ENCODE data around the gene TNXB.
"Not testable (repeated sequence)": the region's sequence is repeated elsewhere in the genome, so short reads cannot be mapped to it uniquely, and the experiment has no call there.

The TNXB gene

DNA sequence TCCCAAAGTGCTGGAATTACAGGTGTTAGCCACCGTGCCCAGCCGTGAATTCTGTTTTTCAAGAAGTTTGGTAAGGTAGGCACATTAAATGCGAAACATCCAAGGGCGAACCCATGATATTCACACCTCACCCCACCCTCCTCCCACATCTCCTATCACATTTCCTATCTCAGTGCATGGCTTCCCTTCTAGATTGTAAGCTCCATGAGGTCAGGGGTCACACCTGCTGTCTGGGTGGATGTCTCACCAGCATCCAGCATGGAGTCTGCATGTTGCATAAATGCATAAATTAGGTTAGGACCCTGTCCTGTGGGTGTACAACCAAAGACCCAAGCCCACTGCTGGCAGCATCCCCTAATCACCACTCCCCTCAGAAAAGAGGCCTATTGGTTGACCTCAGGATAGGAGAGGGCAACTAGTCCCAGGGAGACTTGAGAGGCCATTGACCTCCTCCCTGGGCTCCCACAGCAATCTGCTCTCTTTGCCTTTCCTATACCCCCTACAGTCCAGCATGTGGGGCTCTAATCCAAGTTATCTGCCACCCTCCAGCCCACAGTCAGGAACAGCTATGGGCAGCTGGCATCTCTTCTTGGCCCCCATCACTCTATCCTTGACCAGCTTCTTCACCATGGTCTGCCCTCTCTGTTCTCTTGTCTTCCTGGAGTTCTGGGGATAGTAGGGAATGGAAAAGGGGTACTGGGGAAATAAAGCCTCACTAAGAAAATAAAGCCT, 38.4 kb upstream of the TNXB start:
- no peak for DNase-seq (ENCODE audit: low read depth)
- H3K4me3 ChIP-seq (ENCODE audit: low read depth, low read length), result no peak overlapping the region
- TF ChIP-seq, protein P1, sequence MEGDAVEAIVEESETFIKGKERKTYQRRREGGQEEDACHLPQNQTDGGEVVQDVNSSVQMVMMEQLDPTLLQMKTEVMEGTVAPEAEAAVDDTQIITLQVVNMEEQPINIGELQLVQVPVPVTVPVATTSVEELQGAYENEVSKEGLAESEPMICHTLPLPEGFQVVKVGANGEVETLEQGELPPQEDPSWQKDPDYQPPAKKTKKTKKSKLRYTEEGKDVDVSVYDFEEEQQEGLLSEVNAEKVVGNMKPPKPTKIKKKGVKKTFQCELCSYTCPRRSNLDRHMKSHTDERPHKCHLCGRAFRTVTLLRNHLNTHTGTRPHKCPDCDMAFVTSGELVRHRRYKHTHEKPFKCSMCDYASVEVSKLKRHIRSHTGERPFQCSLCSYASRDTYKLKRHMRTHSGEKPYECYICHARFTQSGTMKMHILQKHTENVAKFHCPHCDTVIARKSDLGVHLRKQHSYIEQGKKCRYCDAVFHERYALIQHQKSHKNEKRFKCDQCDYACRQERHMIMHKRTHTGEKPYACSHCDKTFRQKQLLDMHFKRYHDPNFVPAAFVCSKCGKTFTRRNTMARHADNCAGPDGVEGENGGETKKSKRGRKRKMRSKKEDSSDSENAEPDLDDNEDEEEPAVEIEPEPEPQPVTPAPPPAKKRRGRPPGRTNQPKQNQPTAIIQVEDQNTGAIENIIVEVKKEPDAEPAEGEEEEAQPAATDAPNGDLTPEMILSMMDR (IDR thresholded peaks at IDR 0.05; ENCODE audit: low read depth, low read length, missing control alignments), result peak; percentile 15

DNA sequence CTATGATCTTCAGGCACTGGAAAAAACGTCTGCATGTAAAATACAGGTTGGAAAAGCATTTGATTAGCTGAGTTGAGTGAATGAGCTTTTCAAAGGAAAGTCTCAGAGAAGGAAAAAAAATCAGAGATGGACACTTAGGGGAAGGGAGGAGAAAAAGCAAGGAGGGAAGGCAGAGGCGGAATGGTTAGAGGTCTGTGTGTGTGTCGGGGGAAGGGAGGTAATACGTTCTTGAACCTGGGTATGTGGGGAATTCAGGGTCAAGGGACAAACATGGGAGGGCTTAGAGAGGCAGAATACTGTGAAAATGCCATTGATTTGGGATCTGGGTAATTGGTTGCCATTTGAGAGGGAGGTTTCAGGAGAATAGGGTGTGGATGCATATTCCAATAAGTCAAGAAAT, 37.5 kb upstream of the TNXB start:
- TF ChIP-seq, protein P1 (IDR thresholded peaks at IDR 0.05; ENCODE audit: low read depth, low read length, missing control alignments), result no peak
- no peak overlapping the region for H3K4me3 ChIP-seq (ENCODE audit: low read depth, low read length)
- DNase-seq (ENCODE audit: low read depth), result no peak

DNA sequence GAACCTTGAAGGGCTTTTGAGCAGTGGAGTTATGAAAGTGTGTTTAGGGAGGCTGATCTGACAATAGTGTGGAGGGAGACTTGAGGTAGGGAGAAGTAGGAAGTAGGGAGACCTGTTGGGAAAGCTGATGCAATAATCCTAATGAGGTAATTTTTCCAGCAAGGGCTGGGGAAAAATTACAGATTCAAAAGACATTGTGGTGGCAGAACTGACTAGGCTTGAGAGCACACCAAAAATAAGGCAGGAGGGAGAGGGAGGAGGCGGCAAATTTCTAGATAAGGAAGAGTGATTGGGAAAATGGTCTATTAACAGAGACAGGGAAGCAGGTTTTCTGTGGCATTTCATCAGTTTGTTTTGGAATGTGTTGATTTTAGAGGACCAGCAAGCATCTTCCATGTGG, 37.1 kb upstream of the TNXB start:
- no peak overlapping the region for H3K4me3 ChIP-seq (ENCODE audit: low read depth, low read length)
- DNase-seq (ENCODE audit: low read depth), result no peak
- TF ChIP-seq, protein P1 (IDR thresholded peaks at IDR 0.05; ENCODE audit: low read depth, low read length, missing control alignments), result no peak

DNA sequence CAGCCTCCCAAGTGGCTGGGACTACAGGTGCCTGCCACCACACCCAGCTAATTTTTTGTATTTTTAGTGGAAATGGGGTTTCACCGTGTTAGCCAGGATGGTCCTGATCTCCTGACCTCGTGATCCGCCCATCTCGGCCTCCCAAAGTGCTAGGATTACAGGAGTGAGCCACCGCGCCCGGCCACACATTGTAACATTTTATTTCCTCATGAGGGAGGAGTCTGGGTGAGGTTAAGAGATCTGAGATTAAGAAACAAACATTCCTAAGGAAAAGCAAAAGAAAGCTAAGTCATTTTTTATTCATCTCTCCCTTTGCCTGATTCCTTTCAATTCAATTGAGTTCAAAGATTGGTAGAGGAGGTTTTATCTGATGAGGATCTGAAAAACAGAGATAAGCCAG, 35.1 kb upstream of the TNXB start:
- not testable (repeated sequence) for DNase-seq (ENCODE audit: low read depth); H3K4me3 ChIP-seq (ENCODE audit: low read depth, low read length)

DNA sequence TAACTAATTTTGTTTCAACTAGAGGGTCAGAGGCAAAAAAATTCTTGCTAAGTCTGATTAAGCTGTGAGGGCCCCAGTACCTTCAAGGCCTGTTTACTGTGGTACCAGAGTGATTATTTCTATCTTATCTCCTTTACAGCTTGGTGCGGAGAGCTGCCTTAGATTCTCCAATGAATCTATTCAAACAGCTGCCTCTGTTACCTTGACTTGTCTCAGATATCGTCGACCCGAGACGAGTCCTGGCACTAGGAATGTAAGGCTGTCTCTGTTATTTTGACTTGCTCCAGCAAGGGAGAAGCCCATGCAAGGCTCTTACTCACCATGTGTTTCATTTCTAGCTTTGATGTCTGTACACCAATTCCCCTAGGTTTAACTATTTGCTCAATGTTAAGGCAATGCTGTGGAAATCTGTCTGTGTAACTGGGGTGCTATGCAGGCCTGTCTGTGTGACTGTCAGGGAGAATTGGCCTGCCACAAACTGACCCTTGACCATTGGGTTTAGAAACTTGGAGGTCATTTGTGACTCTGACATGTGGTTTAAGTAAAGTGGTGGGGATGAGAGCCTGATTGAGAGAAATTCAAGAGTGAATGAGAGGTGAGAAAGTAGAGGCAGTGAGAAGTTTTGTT, 31.4 kb upstream of the TNXB start:
- TF ChIP-seq, protein P1 (IDR thresholded peaks at IDR 0.05; ENCODE audit: low read depth, low read length, missing control alignments), result no peak
- no peak for DNase-seq (ENCODE audit: low read depth)
- H3K4me3 ChIP-seq (ENCODE audit: low read depth, low read length), result no peak overlapping the region

DNA sequence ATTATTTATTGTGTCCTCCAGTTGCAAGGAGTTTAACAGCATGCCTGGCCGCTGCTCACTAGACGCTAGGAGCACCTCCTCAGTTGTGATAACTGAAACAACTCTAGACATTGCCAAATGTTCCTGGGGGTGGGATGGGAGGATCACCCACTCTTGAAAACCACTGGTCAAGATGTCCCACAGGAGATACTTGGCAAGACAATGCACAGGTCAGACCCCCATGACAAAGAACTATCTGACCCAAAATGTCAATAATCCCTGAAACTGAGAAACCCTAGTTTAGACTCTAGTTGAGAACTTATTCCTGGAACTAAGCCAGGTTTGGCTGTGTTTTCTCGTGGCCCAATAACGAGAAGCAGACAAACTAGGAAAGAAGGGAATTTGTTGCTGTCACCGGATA, 30.5 kb upstream of the TNXB start:
- DNase-seq (ENCODE audit: low read depth), result no peak
- TF ChIP-seq, protein P1 (IDR thresholded peaks at IDR 0.05; ENCODE audit: low read depth, low read length, missing control alignments), result no peak
- H3K4me3 ChIP-seq (ENCODE audit: low read depth, low read length), result no peak overlapping the region

DNA sequence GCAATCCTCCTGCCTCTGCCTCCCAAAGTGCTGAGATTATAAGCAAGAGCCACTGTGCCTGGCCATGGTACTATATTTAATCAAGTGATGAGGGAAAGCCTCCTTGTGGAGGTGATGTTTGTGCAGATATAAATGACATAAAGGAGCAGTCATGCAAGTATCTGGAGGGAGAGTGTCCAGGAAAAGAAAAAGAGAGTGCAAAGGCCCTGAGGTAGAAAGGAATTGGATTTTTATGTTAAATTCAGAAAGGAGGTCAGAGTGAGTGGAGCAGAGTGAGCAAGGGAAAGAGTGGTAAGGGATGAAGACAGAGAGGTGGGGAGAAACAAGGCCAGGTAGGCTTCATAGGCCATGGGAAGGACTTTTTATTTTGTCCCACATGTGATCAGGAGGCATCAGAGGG, 28.3 kb upstream of the TNXB start:
- H3K4me3 ChIP-seq (ENCODE audit: low read depth, low read length), result no peak overlapping the region
- DNase-seq (ENCODE audit: low read depth), result no peak
- TF ChIP-seq, protein P1 (IDR thresholded peaks at IDR 0.05; ENCODE audit: low read depth, low read length, missing control alignments), result no peak

Measured in GM12864 (cell line).